Gastrocnemius medialis (tissue), 4 donors: ENCODE results near the gene ESR1. TPM values are rescaled to one million over a fixed set of nuclear protein-coding genes. Genes with fewer than 3 reads are reported as not detected.
A peak's percentile ranks its signal among the peaks of the same experiment; 100 is the strongest.

Experiments
- ATAC-seq, 2 donors: fragments of 150-250 bp; one replicate each; pipeline ENCODE4 v1.9.1; 2016
- DNase-seq, 2 donors: peaks; one replicate each; pipeline ENCODE4 v3.0.0-alpha.2; 2019
- H3K27ac ChIP-seq, 4 donors: fragments of 200-600 bp; sonication (generic); 1 replicate in 1 of 4; 2 replicates in 3 of 4; pipeline ENCODE4 v1.5.1; 2016 to 2018; ENCODE audit warnings: mild to moderate bottlenecking in 2 of 4, moderate library complexity in 1 of 4
- H3K27me3 ChIP-seq, 3 donors: fragments of 200-600 bp; sonication (generic) in 2 of 3; 1 replicate in 1 of 3; 2 replicates in 2 of 3; pipeline versions ENCODE4 v1.5.1 to v1.6.0; 2016 to 2019; ENCODE audit warnings: mild to moderate bottlenecking in 1 of 3, moderate library complexity in 1 of 3
- H3K36me3 ChIP-seq, 2 donors: fragments of 200-600 bp; sonication (generic) in 1 of 2; one replicate each; pipeline ENCODE4 v1.5.1; 2017 to 2018
- H3K4me1 ChIP-seq, 2 donors: fragments of 200-600 bp; sonication (generic) in 1 of 2; one replicate each; pipeline ENCODE4 v1.5.1; 2016 to 2017; ENCODE audit warnings: mild to moderate bottlenecking in 2 of 2
- H3K4me3 ChIP-seq, 4 donors: fragments of 200-600 bp; sonication (generic) in 3 of 4; 1 replicate in 1 of 4; 2 replicates in 3 of 4; pipeline ENCODE4 v1.5.1; 2016 to 2019; ENCODE audit warnings: mild to moderate bottlenecking in 2 of 4
- H3K9me3 ChIP-seq, 3 donors: fragments of 200-600 bp; sonication (generic) in 2 of 3; 1 replicate in 1 of 3; 2 replicates in 2 of 3; pipeline ENCODE4 v1.5.1; 2016 to 2019
- CTCF ChIP-seq, 5 experiments: fragments of 450-650 bp in 3 of 5; fragments of 200-600 bp in 2 of 5; sonication (generic) in 2 of 5; IDR thresholded peaks in 4 of 5; conservative IDR thresholded peaks in 1 of 5; 1 replicate in 4 of 5; 2 replicates in 1 of 5; pipeline ENCODE4 v1.5.1; 2016 to 2019; ENCODE audit warnings: antibody characterized with exemption in 5 of 5, mild to moderate bottlenecking in 3 of 5, moderate library complexity in 3 of 5
- POLR2A ChIP-seq, 2 donors: fragments of 450-650 bp; IDR thresholded peaks; one replicate each; pipeline ENCODE4 v1.6.1; 2017; ENCODE audit warnings: antibody characterized with exemption in 2 of 2, mild to moderate bottlenecking in 2 of 2, moderate library complexity in 2 of 2
- in situ Hi-C, 4 donors: fragments of 200-750 bp; cut with MboI; loops; one replicate each; pipeline versions ENCODE4 v1.15.0 to v1.8.0; 2017; ENCODE audit warnings: low sequenced_read_pairs in 4 of 4
- intact Hi-C: fragments of 100-400 bp; cut with DNase I; formaldehyde crosslinking; loops from one replicate; pipeline ENCODE4 v1.15.1; 2023; ENCODE audit warnings: low total_unique reads
- total RNA-seq, 4 donors: library from RNA; depleted of rRNA; stranded (reverse); fragments of >200 nt; gene quantifications; one replicate each; pipeline versions ENCODE4 v1.1.0 to v1.2.3, GENCODE V29; 2016

ESR1 gene
- total RNA-seq, 4 donors from 2014 or later = 0.61 to 1.1 (median 1.1) TPM

- DNase-seq (no peak), ATAC-seq (no peak)
- Histone ChIP-seq H3K27me3 (no peaks in the 10 kb centered on the region), H3K36me3 (peaks cover 0 to 50% of the 10 kb centered on the region in 2 donors), H3K27ac (peak overlapping the region in 1 of 4 donors; percentile 55), H3K9me3 (no peaks in the 10 kb centered on the region), H3K4me1 (peaks cover 0 to 5% of the 10 kb centered on the region in 2 donors), H3K4me3 (no peak overlapping the region)
- no peak for TF ChIP-seq CTCF (IDR thresholded peaks at IDR 0.05 in 4 of 5, conservative IDR thresholded peaks at IDR 0.05 in 1 of 5)
- TF ChIP-seq POLR2A (IDR thresholded peaks at IDR 0.05) = no peak
- in situ Hi-C loops (no loop called here), intact Hi-C loops (no loop called here)
Observed at GRCh38 chr6:152142105-152142504, 334.6 kb downstream of the ESR1 start.

- no peaks in the 10 kb centered on the region for H3K27me3 ChIP-seq
- H3K4me3 ChIP-seq = no peak overlapping the region
- in situ Hi-C loops (no loop called here), intact Hi-C loops (no loop called here)
- H3K36me3 ChIP-seq = peaks cover 0 to 51% of the 10 kb centered on the region in 2 donors
- peak overlapping the region in 1 of 4 donors; percentile 55 for H3K27ac ChIP-seq
- no peak for DNase-seq
- no peak for TF ChIP-seq POLR2A (IDR thresholded peaks at IDR 0.05)
- no peak for TF ChIP-seq CTCF (IDR thresholded peaks at IDR 0.05 in 4 of 5, conservative IDR thresholded peaks at IDR 0.05 in 1 of 5)
- peaks cover 0 to 5% of the 10 kb centered on the region in 2 donors for H3K4me1 ChIP-seq
- ATAC-seq = no peak
- H3K9me3 ChIP-seq = no peaks in the 10 kb centered on the region
Observed at GRCh38 chr6:152143359-152143758, 335.9 kb downstream of the ESR1 start.

- in situ Hi-C loops (no loop called here), intact Hi-C loops (no loop called here)
- no peak overlapping the region for H3K4me3 ChIP-seq
- H3K27ac ChIP-seq = peak overlapping the region in 1 of 4 donors; percentile 41
- no peaks in the 10 kb centered on the region for H3K27me3 ChIP-seq
- no peaks in the 10 kb centered on the region for H3K9me3 ChIP-seq
- H3K4me1 ChIP-seq = peaks cover 0 to 11% of the 10 kb centered on the region in 2 donors
- DNase-seq (no peak), ATAC-seq (no peak)
- H3K36me3 ChIP-seq = peaks cover 0 to 53% of the 10 kb centered on the region in 2 donors
- TF ChIP-seq POLR2A (IDR thresholded peaks at IDR 0.05) (no peak), CTCF (IDR thresholded peaks at IDR 0.05 in 4 of 5, conservative IDR thresholded peaks at IDR 0.05 in 1 of 5) (no peak)
Observed at GRCh38 chr6:152146385-152146784, 338.9 kb downstream of the ESR1 start.

- no peaks in the 10 kb centered on the region for H3K27me3 ChIP-seq
- peaks cover 0 to 11% of the 10 kb centered on the region in 2 donors for H3K4me1 ChIP-seq
- no peak overlapping the region for H3K4me3 ChIP-seq
- no peak for DNase-seq
- peaks cover 0 to 57% of the 10 kb centered on the region in 2 donors for H3K36me3 ChIP-seq
- H3K9me3 ChIP-seq = no peaks in the 10 kb centered on the region
- peak overlapping the region in 2 of 4 donors; percentile 32 to 41 for H3K27ac ChIP-seq
- TF ChIP-seq POLR2A (IDR thresholded peaks at IDR 0.05) = no peak
- no peak for TF ChIP-seq CTCF (IDR thresholded peaks at IDR 0.05 in 4 of 5, conservative IDR thresholded peaks at IDR 0.05 in 1 of 5)
- in situ Hi-C loops = no loop called here
- intact Hi-C loops = no loop called here
- no peak for ATAC-seq
Observed at GRCh38 chr6:152147269-152147668, 339.8 kb downstream of the ESR1 start.

- in situ Hi-C loops = no loop called here
- ATAC-seq (no peak), DNase-seq (no peak)
- H3K27me3 ChIP-seq = no peaks in the 10 kb centered on the region
- TF ChIP-seq CTCF (IDR thresholded peaks at IDR 0.05 in 4 of 5, conservative IDR thresholded peaks at IDR 0.05 in 1 of 5) (no peak), POLR2A (IDR thresholded peaks at IDR 0.05) (no peak)
- peaks cover 0 to 65% of the 10 kb centered on the region in 2 donors for H3K36me3 ChIP-seq
- peaks cover 0 to 11% of the 10 kb centered on the region in 2 donors for H3K4me1 ChIP-seq
- intact Hi-C loops = no loop called here
- H3K9me3 ChIP-seq = no peaks in the 10 kb centered on the region
- no peak overlapping the region for H3K4me3 ChIP-seq
- peak overlapping the region in 1 of 4 donors; percentile 41 for H3K27ac ChIP-seq
Observed at GRCh38 chr6:152148412-152148811, 340.9 kb downstream of the ESR1 start.
